Caco-2 (cell line): Measurements from ENCODE around the gene PCDHA12. TPM values are rescaled to one million over a fixed set of nuclear protein-coding genes. Genes with fewer than 3 reads are reported as not detected.

Experiments used
- BruUV-seq: library from RNA; stranded (reverse); fragments of 400-500 nt; replicated peaks from 2 replicates; lab custom pipeline; 2021; lab: Mats Ljungman, UMichigan
- CTCF ChIA-PET: fragments of 300-600 bp; sonication (Branson Sonifier 250); formaldehyde crosslinking; loops from one replicate; lab custom pipeline; 2022; ENCODE audit warnings: antibody characterized with exemption; lab: Charles Lee
- POLR2A ChIA-PET: fragments of 300-600 bp; sonication (Branson Sonifier 250); formaldehyde crosslinking; loops from one replicate; lab custom pipeline; 2022; ENCODE audit warnings: antibody characterized with exemption; lab: Charles Lee
- DNase-seq, 2 experiments: peaks; one replicate each; pipeline versions ENCODE4 v3.0.0 to v3.0.0-alpha.2; 2020 to 2022
- H3K27me3 ChIP-seq: replicated peaks from 2 replicates; pipeline ENCODE4 v1.6.0; 2011; ENCODE audit warnings: low read length; ENCODE audit not compliant: control insufficient read depth, insufficient read depth
- H3K36me3 ChIP-seq: 2 replicates; pipeline ENCODE4 v1.5.1; 2011; ENCODE audit warnings: low read length; ENCODE audit not compliant: control insufficient read depth, insufficient read depth
- H3K4me1 ChIP-seq: fragments of 250-450 bp; sonication (Bioruptor Pico); 2 replicates; pipeline ENCODE4 v1.5.1; 2020; ENCODE audit warnings: mild to moderate bottlenecking
- H3K4me3 ChIP-seq: 2 replicates; pipeline ENCODE4 v1.5.1; 2011; ENCODE audit warnings: low read depth, mild to moderate bottlenecking, control low read depth, low read length
- H3K9me3 ChIP-seq: fragments of 250-450 bp; sonication (Bioruptor Pico); 2 replicates; pipeline ENCODE4 v1.5.1; 2020; ENCODE audit warnings: mild to moderate bottlenecking, moderate library complexity
- H3K27ac Mint-ChIP-seq: one replicate; pipeline ENCODE4 v1.8.0; 2022; ENCODE audit warnings: mixed read lengths; ENCODE audit not compliant: unreplicated experiment
- H3K27me3 Mint-ChIP-seq: one replicate; pipeline ENCODE4 v1.8.0; 2022; ENCODE audit warnings: mixed read lengths; ENCODE audit not compliant: insufficient read depth, unreplicated experiment
- H3K36me3 Mint-ChIP-seq: one replicate; pipeline ENCODE4 v1.8.0; 2022; ENCODE audit warnings: mild to moderate bottlenecking, mixed read lengths; ENCODE audit not compliant: insufficient read depth, unreplicated experiment
- H3K4me1 Mint-ChIP-seq: one replicate; pipeline ENCODE4 v1.8.0; 2022; ENCODE audit warnings: low read depth, mixed read lengths; ENCODE audit not compliant: unreplicated experiment
- H3K4me3 Mint-ChIP-seq: one replicate; pipeline ENCODE4 v1.8.0; 2022; ENCODE audit warnings: mild to moderate bottlenecking, moderate library complexity, mixed read lengths; ENCODE audit not compliant: unreplicated experiment
- H3K9me3 Mint-ChIP-seq: one replicate; pipeline ENCODE4 v1.8.0; 2022; ENCODE audit warnings: mixed read lengths; ENCODE audit not compliant: unreplicated experiment
- intact Hi-C: fragments of 100-400 bp; cut with micrococcal nuclease; formaldehyde crosslinking; loops from one replicate; pipeline ENCODE4 v1.10.0; 2022; ENCODE audit not compliant: unreplicated experiment
- total RNA-seq: library from RNA; stranded (reverse); gene quantifications from 2 replicates; pipeline ENCODE4 v1.2.3, GENCODE V29; 2022
- TF ChIP-seq, protein P1 (sequence below), 2 experiments: fragments of 200-600 bp in 1 of 2; IDR thresholded peaks; 1 replicate in 1 of 2; 2 replicates in 1 of 2; pipeline versions ENCODE4 v1.5.1 to v1.8.0; 2011 to 2022; ENCODE audit warnings: antibody characterized with exemption in 1 of 2, control low read depth in 1 of 2, inconsistent platforms in 1 of 2, low read depth in 1 of 2, low read length in 1 of 2, mild to moderate bottlenecking in 1 of 2, moderate library complexity in 1 of 2; ENCODE audit not compliant: insufficient read depth in 1 of 2, severe bottlenecking in 1 of 2, unreplicated experiment in 1 of 2

PCDHA12 gene
- total RNA-seq, 1 experiment from 2014 or later: not detected

DNA sequence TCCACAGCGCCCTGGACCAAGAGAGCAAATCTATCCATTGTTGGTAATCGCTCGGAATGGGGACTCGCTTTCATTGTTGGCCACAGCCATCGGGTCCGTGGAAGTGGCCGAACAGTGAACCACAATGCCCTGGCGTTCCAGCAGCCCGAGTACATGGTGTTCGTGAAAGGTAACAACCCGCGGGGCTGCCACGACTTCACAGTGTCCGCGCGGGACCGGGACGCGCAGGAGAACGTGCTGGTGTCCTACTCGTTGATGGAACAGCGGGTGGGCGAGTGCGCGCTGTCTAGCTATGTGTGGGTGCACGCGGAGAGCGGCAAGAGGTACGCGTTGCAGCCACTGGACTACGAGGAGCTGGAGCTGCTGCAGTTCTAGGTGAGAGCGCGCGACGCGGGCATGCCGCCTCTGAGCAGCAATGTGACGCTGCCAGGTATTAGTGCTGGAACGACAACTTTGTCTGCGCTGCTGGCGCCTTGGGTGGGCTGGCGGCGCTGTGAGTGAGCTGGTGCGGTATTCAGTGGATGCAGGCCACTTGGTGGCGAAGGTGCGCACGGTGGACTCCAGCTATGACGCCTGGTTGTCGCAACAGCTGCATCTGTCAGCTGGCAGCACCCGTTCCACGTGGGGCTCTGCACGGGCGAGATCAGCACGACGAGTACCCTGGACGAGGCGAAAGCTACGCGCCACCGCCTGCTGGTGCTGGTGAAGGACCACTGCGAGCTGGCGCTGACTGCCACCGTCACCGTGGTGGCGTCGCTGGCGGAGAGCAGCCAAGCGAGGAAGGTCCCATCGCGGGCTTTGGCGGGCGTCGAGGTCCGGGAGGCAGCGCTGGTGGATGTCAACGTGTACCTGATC, 12.4 kb upstream of the PCDHA12 start:
- Mint-ChIP-seq H3K9me3 (peaks cover 19% of the 10 kb centered on the region), H3K36me3 (no peaks in the 10 kb centered on the region), H3K27ac (no peak overlapping the region), H3K4me3 (no peak overlapping the region), H3K4me1 (no peaks in the 10 kb centered on the region), H3K27me3 (no peaks in the 10 kb centered on the region)
- intact Hi-C loops: no loop called here
- no peaks in the 10 kb centered on the region for H3K27me3 ChIP-seq
- H3K9me3 ChIP-seq: no peaks in the 10 kb centered on the region
- POLR2A ChIA-PET: no interaction called here
- H3K36me3 ChIP-seq: no peaks in the 10 kb centered on the region
- H3K4me1 ChIP-seq: no peaks in the 10 kb centered on the region
- CTCF ChIA-PET: no interaction called here
- no TSS peak for BruUV-seq
- no peak for DNase-seq
- TF ChIP-seq, protein P1, sequence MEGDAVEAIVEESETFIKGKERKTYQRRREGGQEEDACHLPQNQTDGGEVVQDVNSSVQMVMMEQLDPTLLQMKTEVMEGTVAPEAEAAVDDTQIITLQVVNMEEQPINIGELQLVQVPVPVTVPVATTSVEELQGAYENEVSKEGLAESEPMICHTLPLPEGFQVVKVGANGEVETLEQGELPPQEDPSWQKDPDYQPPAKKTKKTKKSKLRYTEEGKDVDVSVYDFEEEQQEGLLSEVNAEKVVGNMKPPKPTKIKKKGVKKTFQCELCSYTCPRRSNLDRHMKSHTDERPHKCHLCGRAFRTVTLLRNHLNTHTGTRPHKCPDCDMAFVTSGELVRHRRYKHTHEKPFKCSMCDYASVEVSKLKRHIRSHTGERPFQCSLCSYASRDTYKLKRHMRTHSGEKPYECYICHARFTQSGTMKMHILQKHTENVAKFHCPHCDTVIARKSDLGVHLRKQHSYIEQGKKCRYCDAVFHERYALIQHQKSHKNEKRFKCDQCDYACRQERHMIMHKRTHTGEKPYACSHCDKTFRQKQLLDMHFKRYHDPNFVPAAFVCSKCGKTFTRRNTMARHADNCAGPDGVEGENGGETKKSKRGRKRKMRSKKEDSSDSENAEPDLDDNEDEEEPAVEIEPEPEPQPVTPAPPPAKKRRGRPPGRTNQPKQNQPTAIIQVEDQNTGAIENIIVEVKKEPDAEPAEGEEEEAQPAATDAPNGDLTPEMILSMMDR (IDR thresholded peaks at IDR 0.05; ENCODE audit: insufficient read depth in 1 of 2, low read depth in 1 of 2, low read length in 1 of 2, severe bottlenecking in 1 of 2, unreplicated experiment in 1 of 2): no peak
- no peak overlapping the region for H3K4me3 ChIP-seq

DNA sequence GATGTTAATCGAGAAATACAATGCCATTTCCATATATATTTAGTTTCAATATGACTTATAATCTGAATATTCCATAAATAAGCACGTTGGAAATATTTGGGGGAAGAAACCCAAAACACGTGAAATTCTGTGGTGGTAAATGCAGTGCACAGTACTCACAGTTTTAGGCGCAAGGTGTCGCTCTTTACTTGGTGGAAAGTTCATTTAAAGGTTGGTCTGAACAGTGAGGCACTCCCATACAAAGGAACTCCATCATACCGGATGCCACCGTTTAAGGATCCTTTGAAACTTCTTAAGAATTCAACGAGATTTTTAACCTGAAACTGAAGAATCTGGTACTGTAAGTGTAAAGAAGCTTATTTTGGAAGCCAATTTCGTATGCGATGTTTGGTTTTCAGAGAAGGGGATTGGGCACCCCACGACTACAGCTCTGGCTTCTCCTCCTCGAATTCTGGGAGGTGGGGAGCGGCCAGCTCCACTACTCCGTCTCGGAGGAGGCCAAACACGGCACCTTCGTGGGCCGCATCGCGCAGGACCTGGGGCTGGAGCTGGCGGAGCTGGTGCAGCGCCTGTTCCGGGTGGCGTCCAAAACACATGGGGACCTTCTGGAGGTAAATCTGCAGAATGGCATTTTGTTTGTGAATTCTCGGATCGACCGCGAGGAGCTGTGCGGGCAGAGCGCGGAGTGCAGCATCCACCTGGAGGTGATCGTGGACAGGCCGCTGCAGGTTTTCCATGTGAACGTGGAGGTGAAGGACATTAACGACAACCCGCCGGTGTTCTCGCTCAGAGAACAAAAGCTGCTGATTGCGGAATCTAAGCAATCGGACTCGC, 6.2 kb upstream of the PCDHA12 start, which contains the start of gene PCDHA11:
PCDHA11 (plus strand) TSS at position 237 of the 834 bp plus-strand sequence; CDS start at position 384, 147 bp downstream.
- Histone ChIP-seq H3K4me3 (no peak within 1 kb of the TSS), H3K27me3 (no peaks in the 10 kb centered on the region), H3K4me1 (no peaks in the 10 kb centered on the region), H3K9me3 (peaks cover 3% of the 10 kb centered on the region; the same call in 1 of the 2 replicates), H3K36me3 (no peaks in the 10 kb centered on the region)
- no peak within 1 kb of the TSS for H3K27ac Mint-ChIP-seq
- peak within 1 kb of the TSS; percentile 31 for H3K4me3 Mint-ChIP-seq
- CTCF ChIA-PET: no interaction called here
- TF ChIP-seq, protein P1 (IDR thresholded peaks at IDR 0.05; ENCODE audit: insufficient read depth in 1 of 2, low read depth in 1 of 2, low read length in 1 of 2, severe bottlenecking in 1 of 2, unreplicated experiment in 1 of 2): no peak
- no peaks in the 10 kb centered on the region for H3K27me3 Mint-ChIP-seq
- peaks cover 9% of the 10 kb centered on the region for H3K9me3 Mint-ChIP-seq
- no peaks in the 10 kb centered on the region for H3K4me1 Mint-ChIP-seq
- no peaks in the 10 kb centered on the region for H3K36me3 Mint-ChIP-seq
- BruUV-seq: no TSS peak
- POLR2A ChIA-PET: no interaction called here
- no peak for DNase-seq
- intact Hi-C loops: no loop called here

DNA sequence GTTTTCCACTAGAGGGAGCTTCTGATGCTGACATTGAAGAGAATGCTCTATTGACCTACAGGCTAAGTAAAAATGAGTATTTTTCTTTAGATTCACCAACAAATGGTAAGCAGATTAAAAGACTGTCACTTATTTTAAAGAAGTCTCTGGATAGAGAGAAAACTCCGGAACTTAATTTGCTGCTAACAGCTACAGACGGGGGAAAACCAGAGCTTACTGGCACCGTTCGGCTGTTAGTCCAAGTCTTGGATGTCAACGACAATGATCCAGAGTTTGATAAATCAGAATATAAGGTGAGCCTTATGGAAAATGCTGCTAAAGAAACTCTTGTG, 5.6 kb upstream of the PCDHA12 start:
- ChIA-PET POLR2A (no interaction called here), CTCF (no interaction called here)
- H3K4me3 Mint-ChIP-seq: no peak overlapping the region
- H3K27ac Mint-ChIP-seq: no peak overlapping the region
- BruUV-seq: no TSS peak
- H3K36me3 Mint-ChIP-seq: no peaks in the 10 kb centered on the region
- H3K9me3 ChIP-seq: peaks cover 7% of the 10 kb centered on the region; the same call in 1 of the 2 replicates
- TF ChIP-seq, protein P1 (IDR thresholded peaks at IDR 0.05; ENCODE audit: insufficient read depth in 1 of 2, low read depth in 1 of 2, low read length in 1 of 2, severe bottlenecking in 1 of 2, unreplicated experiment in 1 of 2): no peak
- no peaks in the 10 kb centered on the region for H3K27me3 ChIP-seq
- peaks cover 3% of the 10 kb centered on the region for H3K9me3 Mint-ChIP-seq
- no peak overlapping the region for H3K4me3 ChIP-seq
- DNase-seq: no peak
- no peaks in the 10 kb centered on the region for H3K36me3 ChIP-seq
- intact Hi-C loops: no loop called here
- no peaks in the 10 kb centered on the region for H3K4me1 Mint-ChIP-seq
- H3K4me1 ChIP-seq: no peaks in the 10 kb centered on the region
- H3K27me3 Mint-ChIP-seq: no peaks in the 10 kb centered on the region
